Erythroblast (primary cell): ENCODE measurements around the gene MAP2K6.

Experiments used
- GATA1 ChIP-seq: IDR thresholded peaks from 2 replicates; pipeline ENCODE4 v1.6.1; 2011; ENCODE audit warnings: low read depth, mild to moderate bottlenecking, control low read depth, low read length, moderate library complexity
- POLR2A ChIP-seq: IDR thresholded peaks from 2 replicates; pipeline ENCODE4 v1.6.1; 2011; ENCODE audit warnings: mild to moderate bottlenecking, low read length

- TF ChIP-seq POLR2A (no peak), GATA1 (no peak)
These were observed 78.0 kb downstream of the MAP2K6 start for GRCh38 chr17:69492410-69493071.
